OCI-LY1 (cell line): ENCODE measurements around the gene CCDC91.

ENCODE experiments used
- H2AFZ ChIP-seq: fragments of 200-600 bp; sonication (generic), shearing (Covaris generic); 2 replicates; pipeline ENCODE4 v1.6.0; 2014; ENCODE audit warnings: antibody characterized with exemption, mild to moderate bottlenecking, low read length
- H3F3A ChIP-seq: fragments of 200-600 bp; sonication (generic), shearing (Covaris generic); 2 replicates; pipeline ENCODE4 v1.6.0; 2014; ENCODE audit warnings: mild to moderate bottlenecking, antibody characterized with exemption, low read length, moderate library complexity; ENCODE audit not compliant: insufficient read depth
- H3K27ac ChIP-seq: fragments of 200-600 bp; sonication (generic); 2 replicates; pipeline ENCODE4 v1.5.1; 2014; ENCODE audit warnings: low read length, mixed run types, mild to moderate bottlenecking, low read depth; ENCODE audit not compliant: poor library complexity, severe bottlenecking
- H3K27me3 ChIP-seq: fragments of 200-600 bp; sonication (generic); 2 replicates; pipeline ENCODE4 v1.6.0; 2014; ENCODE audit warnings: antibody characterized with exemption, mild to moderate bottlenecking, low read length, moderate library complexity; ENCODE audit not compliant: insufficient read depth
- H3K36me3 ChIP-seq: fragments of 200-600 bp; sonication (generic); 2 replicates; pipeline ENCODE4 v1.6.1; 2014; ENCODE audit warnings: mild to moderate bottlenecking, antibody characterized with exemption, low read length, moderate library complexity, mixed read lengths; ENCODE audit not compliant: insufficient read depth
- H3K4me1 ChIP-seq: fragments of 200-600 bp; sonication (generic); 2 replicates; pipeline ENCODE4 v1.5.1; 2014; ENCODE audit warnings: mild to moderate bottlenecking, low read length, moderate library complexity; ENCODE audit not compliant: insufficient read depth, severe bottlenecking
- H3K4me2 ChIP-seq: fragments of 200-600 bp; sonication (generic), shearing (Covaris generic); 2 replicates; pipeline ENCODE4 v1.6.1; 2014; ENCODE audit warnings: low read length
- H3K4me3 ChIP-seq: fragments of 200-600 bp; sonication (generic); 2 replicates; pipeline ENCODE4 v1.5.1; 2014; ENCODE audit warnings: low read length, low read depth, mild to moderate bottlenecking, mixed read lengths; ENCODE audit not compliant: poor library complexity, severe bottlenecking
- H3K79me2 ChIP-seq: fragments of 200-600 bp; shearing (Covaris generic); 2 replicates; pipeline ENCODE4 v1.6.1; 2016; ENCODE audit warnings: mixed run types, low read length, mixed read lengths; ENCODE audit not compliant: insufficient read depth
- H3K9ac ChIP-seq: fragments of 200-600 bp; sonication (generic), shearing (Covaris generic); 2 replicates; pipeline ENCODE4 v1.6.1; 2014; ENCODE audit warnings: mild to moderate bottlenecking, low read length, mixed read lengths
- H3K9me2 ChIP-seq: fragments of 200-600 bp; sonication (generic), shearing (Covaris generic); 2 replicates; pipeline ENCODE4 v1.6.1; 2014; ENCODE audit warnings: low read depth, mild to moderate bottlenecking, low read length, mixed read lengths
- H3K9me3 ChIP-seq: fragments of 200-600 bp; shearing (Covaris generic); 2 replicates; pipeline ENCODE4 v1.6.1; 2014; ENCODE audit warnings: low read length, mixed read lengths
- H4K20me1 ChIP-seq: fragments of 200-600 bp; sonication (generic), shearing (Covaris generic); 2 replicates; pipeline ENCODE4 v1.6.0; 2016; ENCODE audit warnings: mild to moderate bottlenecking, low read length; ENCODE audit not compliant: insufficient read depth
- CTCF ChIP-seq: fragments of 200-600 bp; sonication (generic), shearing (Covaris generic); IDR thresholded peaks from 2 replicates; pipeline ENCODE4 v1.5.1; 2017; ENCODE audit warnings: mild to moderate bottlenecking, antibody characterized with exemption, low read length, moderate library complexity, mixed read lengths
- EZH2 ChIP-seq: fragments of 200-600 bp; sonication (generic), shearing (Covaris generic); IDR thresholded peaks from 2 replicates; pipeline ENCODE4 v1.8.0; 2017; ENCODE audit warnings: borderline replicate concordance, mixed run types, mild to moderate bottlenecking, antibody characterized with exemption, low read length, moderate library complexity, mixed read lengths

The CCDC91 gene

GRCh38 chr12:28539691-28540323 lies 349.6 kb downstream of the CCDC91 start:
- Histone ChIP-seq H3K27me3 (no peaks in the 10 kb centered on the region), H3K36me3 (no peaks in the 10 kb centered on the region), H3K79me2 (no peaks in the 10 kb centered on the region), H3K9me3 (0 out of 2 replicates have a peak, but pooled peaks cover 2% of the 10 kb centered on the region), H4K20me1 (no peaks in the 10 kb centered on the region), H3K27ac (no peak overlapping the region), H3K4me3 (no peak overlapping the region), H3K9me2 (no peaks in the 10 kb centered on the region), H3K9ac (no peak overlapping the region), H3F3A (no peaks in the 10 kb centered on the region), H3K4me2 (no peak overlapping the region), H3K4me1 (no peaks in the 10 kb centered on the region), H2AFZ (no peak overlapping the region)
- TF ChIP-seq CTCF (no peak), EZH2 (no peak)

- no peak overlapping the region for H2AFZ ChIP-seq
- no peak overlapping the region for H3K4me3 ChIP-seq
- no peak overlapping the region for H3K9ac ChIP-seq
- H3K4me1 ChIP-seq = no peaks in the 10 kb centered on the region
- no peak overlapping the region for H3K4me2 ChIP-seq
- 0 out of 2 replicates have a peak, but pooled peaks cover 2% of the 10 kb centered on the region for H3K9me3 ChIP-seq
- TF ChIP-seq CTCF = no peak
- no peak for TF ChIP-seq EZH2
- no peaks in the 10 kb centered on the region for H4K20me1 ChIP-seq
- H3K9me2 ChIP-seq = no peaks in the 10 kb centered on the region
- H3K36me3 ChIP-seq = no peaks in the 10 kb centered on the region
- no peak overlapping the region for H3K27ac ChIP-seq
- H3K27me3 ChIP-seq = no peaks in the 10 kb centered on the region
- H3F3A ChIP-seq = no peaks in the 10 kb centered on the region
- H3K79me2 ChIP-seq = no peaks in the 10 kb centered on the region
These were observed 350.1 kb downstream of the CCDC91 start for GRCh38 chr12:28540324-28540714.

- Histone ChIP-seq H4K20me1 (no peaks in the 10 kb centered on the region), H3K4me3 (no peak overlapping the region), H3K79me2 (no peaks in the 10 kb centered on the region), H3K36me3 (no peaks in the 10 kb centered on the region), H3K9me3 (0 out of 2 replicates have a peak, but pooled peaks cover 2% of the 10 kb centered on the region), H3K27me3 (no peaks in the 10 kb centered on the region), H3K9ac (no peak overlapping the region), H3K4me2 (no peak overlapping the region), H2AFZ (no peak overlapping the region), H3K4me1 (no peaks in the 10 kb centered on the region), H3F3A (no peaks in the 10 kb centered on the region), H3K27ac (no peak overlapping the region), H3K9me2 (no peaks in the 10 kb centered on the region)
- no peak for TF ChIP-seq EZH2
- TF ChIP-seq CTCF = no peak
These were observed 353.0 kb downstream of the CCDC91 start for GRCh38 chr12:28543021-28543890.
